ENCODE measurements around the gene ZFAND2B.

The ZFAND2B gene

DNA sequence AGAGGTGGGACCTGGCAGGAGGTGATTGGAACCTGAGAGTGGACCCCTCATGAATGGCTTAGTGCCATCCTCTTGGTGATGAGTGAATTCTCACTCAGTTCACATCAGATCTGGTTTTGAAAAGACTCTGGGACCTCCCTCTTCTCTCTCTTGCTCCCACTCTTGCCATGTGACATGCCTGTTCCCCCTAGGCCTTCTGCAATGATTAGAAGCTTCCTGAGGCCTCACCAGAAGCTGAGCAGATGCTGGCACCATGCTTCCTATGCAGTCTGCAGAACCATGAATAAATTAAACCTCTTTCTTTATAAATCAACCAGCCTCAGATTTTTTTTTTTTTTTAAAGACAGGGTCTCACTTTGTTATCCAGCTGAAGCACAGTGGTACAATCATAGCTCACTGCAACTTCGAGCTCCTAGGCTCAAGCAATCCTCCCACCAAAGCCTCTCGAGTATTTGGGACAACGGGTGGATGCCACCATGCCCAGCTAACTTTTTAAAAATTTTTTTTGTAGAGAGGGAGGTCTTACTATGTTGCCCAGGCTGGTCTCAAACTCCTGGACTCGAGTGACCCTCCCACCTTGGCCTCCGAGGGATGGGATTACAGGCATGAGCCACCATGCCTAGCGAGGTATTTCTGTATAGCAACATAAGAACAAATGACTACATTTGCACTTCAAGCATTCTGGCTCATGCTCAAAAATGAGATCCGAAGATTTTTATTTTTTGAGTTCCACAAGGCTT lies 2.0 kb upstream of the ZFAND2B start:
- DNase-seq (ENCODE audit: low spot score) = no peak

DNA sequence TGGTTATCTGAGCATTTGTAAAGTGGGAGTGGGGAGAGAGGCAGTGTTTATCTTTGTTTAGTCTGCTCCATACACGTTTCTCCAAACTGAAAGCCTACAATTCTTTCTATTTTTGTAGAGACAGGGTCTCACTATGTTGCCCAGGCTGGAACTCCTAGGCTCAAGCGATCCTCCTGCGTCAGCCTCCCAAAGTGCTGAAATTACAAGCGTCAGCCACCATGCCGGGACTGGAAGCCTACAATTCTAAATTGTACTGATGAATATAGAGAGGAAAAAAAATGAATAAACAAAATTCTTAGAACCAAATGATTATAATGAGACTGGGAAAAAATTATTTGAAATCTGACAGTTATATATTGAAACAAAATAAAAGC lies 1.4 kb upstream of the ZFAND2B start:
- no peak for DNase-seq (ENCODE audit: low spot score)

DNA sequence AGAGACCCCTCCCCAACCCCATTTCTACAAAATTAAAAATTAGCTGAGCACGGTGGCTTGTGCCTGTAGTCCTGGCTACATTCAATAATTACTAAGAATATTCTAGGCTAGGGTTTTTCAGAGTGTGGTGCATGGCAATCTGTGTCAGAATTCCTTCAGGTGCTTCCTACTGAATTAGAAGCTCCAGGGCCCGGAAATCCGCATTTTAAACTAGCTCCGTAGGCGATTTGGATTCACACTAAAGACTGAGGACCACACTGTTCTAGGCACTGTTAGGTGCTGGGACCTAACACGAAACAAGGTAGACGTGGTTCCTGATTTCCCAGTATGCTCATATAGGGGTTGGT lies 628 bp upstream of the ZFAND2B start:
- no peak for DNase-seq (ENCODE audit: low spot score)

DNA sequence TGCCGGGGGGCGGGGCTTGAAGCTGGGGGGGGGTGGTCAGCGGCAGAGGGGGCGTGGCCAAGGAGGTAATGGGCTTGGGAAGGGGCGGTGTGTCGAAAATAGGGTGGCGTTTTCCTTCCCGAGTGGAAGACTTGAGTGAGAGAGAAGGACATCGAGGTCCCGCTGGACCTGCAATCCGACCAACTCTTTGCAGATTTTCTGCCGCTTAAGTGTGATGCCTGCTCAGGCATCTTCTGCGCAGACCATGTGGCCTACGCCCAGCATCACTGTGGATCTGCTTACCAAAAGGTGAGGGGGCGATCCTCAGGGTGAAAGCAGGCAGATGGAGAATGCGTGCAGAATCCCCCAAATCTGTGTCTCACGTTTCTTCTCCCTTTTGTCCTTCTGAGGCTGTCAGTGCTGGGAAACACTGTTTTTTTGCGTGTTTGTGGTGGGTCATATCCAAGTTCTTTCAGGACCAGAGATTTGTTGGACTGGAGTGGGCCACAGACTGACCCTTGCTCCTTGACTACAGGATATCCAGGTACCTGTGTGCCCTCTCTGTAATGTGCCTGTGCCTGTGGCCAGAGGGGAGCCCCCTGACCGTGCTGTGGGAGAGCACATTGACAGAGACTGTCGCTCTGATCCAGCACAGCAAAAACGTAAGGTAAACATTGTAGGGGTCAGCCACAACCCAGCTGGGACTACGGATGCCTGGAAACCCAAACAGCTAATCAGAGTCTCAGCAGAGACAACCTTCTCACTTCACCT lies 727 bp downstream of the ZFAND2B start:
- no peak for DNase-seq (ENCODE audit: low spot score)

DNA sequence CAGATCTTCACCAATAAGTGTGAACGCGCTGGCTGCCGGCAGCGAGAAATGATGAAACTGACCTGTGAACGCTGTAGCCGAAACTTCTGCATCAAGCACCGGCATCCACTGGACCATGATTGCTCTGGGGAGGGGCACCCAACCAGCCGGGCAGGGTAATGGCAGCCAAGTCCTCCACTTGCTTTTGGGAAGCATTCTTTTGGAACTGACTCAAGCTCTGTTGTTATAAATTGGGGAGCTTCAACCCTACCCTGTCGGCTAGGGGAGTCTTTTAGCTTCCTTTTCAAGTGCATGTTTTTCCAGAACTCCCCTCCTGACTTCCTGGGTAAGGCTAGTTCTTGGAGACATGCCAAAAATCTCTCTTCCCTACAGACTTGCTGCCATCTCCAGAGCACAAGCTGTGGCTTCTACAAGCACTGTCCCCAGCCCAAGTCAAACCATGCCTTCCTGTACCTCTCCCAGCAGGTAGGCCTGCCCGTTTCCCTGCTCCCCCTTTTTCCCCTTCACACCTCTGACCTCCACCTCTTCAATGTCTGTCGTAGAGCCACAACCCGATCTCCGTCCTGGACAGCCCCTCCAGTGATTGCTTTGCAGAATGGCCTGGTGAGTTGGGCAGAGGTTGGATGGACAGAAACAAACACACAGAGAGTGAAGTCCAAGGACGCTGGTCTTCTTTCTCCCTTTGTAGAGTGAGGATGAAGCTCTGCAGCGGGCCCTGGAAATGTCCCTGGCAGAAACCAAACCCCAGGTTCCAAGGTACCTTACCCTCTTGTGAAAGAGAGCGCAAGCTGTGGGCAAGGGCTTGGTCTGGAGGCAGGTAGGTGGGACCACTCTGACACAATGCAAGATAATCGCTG lies 1.5 kb downstream of the ZFAND2B start:
- no peak for DNase-seq (ENCODE audit: low spot score)

DNA sequence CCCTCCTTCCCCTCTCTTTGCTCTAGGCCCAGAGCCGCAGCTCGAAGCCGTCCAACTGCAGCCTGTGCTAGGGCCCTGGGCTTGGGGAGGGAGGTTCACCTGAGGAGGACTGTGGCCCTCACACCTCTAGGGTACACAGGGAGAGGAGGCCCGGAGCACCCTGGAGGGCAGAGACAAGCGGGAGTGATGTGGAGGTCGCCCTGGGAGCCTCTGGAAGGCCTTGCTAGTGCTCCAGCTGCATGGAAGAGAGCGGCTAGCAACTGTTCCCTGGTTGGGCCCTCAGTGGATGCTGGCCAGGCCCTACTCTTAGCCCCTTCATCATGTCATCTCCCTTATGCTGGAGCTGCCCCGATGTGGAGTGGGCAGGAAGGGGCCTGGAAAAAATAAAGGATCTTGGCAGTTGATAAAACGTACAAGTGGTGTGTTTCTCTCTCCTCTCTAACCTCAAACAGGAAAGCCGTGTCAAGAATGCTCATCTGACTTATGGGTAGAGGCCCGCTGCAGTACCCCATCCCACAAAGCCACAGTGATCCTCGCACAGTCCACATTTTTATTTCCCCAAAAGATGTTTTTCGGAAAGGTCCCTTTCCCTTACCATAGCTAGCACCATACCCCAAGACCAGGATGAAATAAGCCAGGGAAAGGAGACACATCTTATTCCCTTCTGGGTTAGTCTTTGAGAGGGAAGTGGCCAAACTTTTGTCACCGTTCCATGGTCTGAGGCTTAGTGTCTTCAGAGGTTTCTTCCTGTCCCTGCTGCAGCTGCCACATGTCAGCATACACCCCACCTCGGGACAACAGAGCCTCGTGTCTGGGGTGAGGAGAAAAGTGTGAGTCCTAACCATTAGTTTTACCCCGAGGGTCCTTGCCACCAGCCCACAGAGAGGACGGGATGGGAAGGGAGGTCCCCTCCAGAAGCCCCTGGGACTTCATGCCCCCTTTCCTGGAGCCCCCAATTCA lies 2.9 kb downstream of the ZFAND2B start:
- DNase-seq (ENCODE audit: low spot score) = no peak

DNA sequence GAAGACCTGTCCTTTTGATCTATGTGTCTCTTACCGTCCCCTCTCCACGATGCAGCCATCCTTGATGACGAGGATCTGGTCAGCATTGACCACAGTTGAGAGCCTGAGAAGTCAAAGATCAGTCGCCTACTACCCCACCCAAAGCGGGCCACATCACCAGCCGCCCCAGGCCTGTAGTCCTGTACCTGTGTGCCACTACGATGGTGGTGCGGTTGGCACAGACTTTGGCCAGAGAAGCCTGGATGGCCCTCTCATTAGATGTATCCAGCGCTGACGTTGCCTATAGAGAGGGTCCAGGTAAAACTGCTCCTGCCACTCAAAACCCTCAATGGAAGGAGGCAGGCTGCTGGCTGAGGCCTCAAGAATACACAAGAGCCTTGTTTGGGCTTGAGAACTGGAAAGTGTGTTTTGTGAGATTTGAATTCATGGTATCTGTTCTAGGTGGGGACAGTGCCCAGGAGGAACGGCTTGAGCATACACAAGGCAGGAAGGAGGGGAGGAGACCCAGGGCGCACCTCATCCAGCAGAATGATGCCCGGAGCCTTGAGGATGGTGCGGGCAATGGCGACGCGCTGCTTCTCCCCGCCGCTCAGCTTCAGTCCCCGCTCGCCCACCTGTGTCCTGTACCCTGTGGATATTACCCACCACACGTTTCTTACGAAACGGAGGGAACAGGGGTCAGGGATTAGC lies 3.8 kb downstream of the ZFAND2B start:
- no peak for DNase-seq (ENCODE audit: low spot score)

DNA sequence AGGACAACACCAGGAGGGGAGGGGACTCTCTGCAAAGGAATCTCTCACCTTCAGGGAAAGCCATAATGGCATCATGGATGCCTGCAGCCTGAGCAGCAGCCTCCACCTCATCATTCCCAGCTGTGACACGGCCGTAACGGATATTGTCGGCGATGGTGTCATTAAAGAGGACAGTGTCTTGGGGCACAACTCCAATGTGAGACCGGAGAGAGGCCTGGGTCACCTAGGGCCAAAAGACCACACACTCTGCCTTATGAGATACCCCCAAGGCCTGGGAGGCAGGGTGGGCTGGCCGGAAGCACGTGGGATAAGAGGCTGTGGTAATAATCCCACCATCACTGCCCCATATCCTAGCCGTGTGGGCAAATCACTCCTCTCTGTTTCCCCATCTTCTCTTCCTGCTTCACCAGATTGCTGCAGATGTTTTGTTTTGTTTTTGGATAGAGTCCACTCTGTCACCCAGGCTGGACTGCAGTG lies 4.3 kb downstream of the ZFAND2B start:
- DNase-seq (ENCODE audit: low spot score) = no peak

DNA sequence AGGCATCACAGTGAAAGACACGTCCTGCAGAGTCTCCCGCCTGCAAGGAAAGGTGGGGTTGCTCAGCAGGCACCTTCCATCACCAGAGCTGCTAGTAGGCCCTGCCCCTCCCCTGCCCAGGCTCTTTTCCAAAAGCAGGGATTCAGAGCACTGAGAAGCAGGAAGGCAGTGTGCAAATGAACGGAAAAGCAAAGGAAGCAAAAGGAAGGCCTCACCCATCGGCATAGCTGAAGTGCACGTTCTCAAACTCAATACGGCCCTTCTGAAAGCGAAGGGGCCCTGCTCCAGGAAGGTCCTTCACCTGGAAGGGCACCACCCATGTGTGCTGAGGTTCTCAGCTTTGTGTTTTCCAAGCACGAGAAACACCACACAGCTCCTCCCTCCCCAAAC lies 6.4 kb downstream of the ZFAND2B start:
- no peak for DNase-seq (ENCODE audit: low spot score)

DNA sequence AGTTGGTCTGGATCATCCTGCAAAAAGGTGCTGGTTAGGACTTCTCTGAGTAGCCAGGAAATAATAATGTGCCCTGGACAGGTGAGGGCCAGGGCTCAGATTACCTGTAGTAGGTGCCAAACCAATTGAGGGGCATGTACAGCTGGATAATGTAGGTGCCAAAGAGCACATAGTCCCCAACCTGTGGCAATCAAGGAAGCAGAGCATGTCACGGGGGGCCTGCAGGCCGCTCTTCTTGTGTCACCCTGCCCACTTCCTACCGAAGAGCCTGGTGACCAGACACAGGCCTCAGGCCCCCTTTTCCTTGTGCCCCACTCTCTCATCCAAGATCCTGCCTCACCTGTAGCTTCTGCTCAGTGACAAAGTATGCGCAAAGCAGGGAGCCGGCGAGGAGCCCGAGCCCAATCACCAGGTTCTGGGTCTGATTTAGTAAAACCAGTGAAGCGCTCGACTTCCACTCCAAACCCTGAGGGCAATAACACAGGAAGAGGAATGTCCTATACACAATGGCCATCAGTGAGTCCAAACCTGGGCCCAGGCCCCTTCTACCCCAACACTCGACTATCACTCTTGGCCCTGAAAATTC lies 7.0 kb downstream of the ZFAND2B start:
- DNase-seq (ENCODE audit: low spot score) = no peak

DNA sequence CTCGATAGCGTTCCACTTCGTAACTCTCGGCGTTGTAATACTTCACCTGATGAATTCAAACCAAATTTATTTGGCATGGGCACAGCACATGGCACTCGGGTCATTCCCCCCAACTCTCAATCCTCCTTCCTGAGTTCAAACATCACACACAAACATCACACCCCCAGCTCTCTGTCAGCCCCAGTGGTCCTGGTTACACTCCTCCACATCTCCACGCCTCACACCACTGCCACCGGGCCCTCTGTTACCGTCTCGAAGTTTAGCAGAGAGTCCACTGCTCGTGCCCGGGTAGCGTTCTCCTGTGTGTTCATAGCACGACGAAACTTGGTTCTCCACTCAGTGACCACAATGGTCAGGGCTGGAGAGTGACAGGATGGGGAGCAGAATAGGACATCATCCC lies 7.6 kb downstream of the ZFAND2B start:
- no peak for DNase-seq (ENCODE audit: low spot score)

DNA sequence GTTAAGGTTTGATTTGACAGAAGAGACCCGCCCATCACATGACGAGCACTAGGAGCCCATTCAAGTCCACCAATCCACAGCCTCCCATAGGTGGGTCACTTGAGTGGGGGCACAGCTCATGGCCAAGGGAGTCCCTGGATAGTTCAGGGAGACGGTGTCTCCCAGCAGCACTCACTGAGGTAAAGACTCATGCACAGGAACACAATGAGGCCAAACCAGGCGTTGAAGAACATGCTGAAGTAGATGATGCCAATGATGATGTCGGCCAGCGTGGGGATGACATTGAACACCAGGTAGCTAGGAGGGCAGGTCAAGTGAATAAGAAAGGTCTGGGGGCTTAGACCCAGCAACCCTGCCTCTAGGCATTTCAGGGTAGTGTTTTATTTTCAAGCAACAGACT lies 8.2 kb downstream of the ZFAND2B start:
- DNase-seq (ENCODE audit: low spot score) = no peak

DNA sequence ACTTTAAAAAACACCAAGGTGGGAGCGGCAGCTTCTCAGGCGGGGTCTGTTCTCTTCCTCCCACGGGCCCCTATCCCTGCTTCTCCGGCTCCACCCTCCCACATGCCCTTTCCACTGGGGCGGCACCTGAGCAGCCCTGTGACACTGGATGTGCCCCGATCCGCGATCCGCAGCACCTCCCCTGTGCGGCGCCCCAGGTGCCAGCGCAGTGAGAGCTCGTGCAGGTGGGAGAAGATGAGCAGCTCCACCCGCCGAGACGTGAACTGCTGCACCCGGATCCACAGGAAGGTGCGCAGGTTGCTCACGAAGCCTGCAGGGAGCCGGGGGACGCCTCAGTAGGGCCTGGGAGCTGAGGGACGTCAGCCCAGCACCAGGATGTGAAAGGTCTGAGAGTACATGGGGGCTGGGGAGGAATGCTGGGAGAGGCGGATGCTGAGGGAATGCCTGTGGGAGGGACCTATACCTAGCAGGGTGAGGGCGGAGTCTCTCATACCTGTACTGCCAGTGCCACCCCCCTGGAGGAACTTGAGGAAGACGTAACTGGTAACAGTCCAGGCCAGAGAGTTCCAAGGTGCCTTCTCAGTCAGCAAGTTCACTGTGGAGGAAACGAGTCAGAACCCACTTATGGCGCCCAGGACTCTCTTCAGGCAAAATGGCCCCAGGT lies 9.4 kb downstream of the ZFAND2B start:
- no peak for DNase-seq (ENCODE audit: low spot score)

DNA sequence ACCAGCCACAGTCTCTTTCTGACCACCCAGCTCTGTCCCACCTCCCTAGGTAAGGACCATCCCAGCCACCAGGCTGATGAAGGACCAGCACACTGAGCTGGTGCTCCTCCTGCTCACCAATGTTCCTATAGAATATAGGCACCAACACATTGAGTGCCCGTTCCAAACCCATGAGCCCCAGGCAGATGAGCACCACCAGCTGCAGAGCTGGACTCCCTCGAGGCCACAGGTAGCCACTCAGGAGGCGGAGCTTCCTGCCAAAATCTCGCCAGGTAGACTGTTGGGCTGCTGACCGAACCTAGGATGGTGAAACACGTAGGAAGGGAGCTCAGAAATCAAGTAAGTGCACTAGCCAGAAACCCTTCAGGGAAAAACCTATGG lies 9.9 kb downstream of the ZFAND2B start:
- no peak for DNase-seq (ENCODE audit: low spot score)

DNA sequence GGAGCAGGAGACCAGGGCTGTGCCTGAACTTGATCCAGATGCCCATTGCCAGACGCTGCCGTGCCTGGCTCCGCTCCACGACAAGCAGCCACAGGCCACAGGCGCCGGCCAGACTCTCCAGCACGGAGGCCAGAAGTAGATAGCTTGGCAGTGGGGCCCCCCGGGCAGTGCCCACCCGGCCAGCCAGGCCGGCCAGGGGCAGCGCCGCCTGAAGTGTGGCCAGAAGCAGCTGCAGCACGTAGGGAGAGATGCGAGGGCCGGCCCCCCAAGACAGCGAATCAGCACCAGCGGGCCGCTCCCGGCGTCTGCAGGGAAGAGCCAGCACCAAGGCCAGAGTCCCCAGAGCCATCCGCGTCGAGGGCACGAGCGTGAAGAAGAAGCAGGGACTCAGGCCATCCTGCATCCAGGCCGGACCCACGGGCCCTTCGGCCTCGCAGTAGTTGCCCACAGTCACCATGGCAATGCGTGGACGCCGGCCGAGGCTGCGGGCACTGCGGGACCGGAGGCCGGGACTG lies 11.7 kb downstream of the ZFAND2B start:
- peak; percentile 55 for DNase-seq (ENCODE audit: low spot score)

DNA sequence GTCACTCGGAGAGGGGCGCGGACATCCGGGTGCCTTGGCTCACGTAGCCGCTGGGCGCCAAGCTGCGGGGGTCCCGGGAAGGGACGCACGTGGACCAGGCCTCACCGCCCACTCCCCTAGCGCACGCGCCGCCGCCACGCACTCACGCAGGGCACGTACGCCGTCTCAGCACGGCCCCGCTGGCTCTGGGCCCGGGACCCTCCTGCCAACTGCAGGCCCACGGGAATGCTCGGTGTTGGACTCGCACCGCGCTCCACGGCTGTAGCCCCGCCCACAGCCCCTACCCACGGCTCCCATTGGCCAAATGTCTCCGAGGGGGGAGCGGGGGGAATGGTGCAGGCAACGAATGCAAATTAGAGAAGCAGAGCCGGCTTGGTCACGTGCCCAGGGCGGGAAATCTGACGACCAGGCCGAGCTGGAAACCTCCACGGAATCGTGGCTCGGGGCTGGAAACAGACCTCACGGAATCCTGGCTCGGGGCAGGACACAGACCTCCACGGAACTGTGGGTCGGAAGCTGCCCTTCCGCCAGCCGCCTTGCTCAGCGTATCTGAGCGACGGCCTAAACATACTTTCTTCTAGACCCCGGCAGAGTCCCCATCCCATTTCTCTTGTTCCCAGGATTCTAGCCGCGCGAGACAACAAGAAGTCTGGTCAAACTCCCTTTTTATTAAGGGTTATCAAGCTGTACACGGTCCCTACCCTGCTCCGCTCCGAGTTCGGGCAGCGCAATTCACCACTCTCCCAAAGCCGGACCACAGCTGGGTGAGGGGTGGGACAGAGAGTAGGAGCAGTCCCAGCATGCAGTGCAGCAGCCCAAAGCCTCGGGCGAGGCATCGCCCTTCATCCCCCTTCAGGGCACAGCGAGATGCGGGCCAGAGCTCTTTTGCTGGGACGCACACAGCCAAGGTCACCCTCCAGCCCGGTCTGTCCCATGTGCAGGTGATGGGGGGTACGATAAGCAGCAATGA lies 12.4 kb downstream of the ZFAND2B start, which contains the start of gene ABCB6:
Gene ABCB6, minus strand, starts transcription at position 227 of the 970 bp plus-strand sequence. CDS start 285 bp downstream, outside the sequence.
- peak; percentile 94 for DNase-seq (ENCODE audit: low spot score)

DNA sequence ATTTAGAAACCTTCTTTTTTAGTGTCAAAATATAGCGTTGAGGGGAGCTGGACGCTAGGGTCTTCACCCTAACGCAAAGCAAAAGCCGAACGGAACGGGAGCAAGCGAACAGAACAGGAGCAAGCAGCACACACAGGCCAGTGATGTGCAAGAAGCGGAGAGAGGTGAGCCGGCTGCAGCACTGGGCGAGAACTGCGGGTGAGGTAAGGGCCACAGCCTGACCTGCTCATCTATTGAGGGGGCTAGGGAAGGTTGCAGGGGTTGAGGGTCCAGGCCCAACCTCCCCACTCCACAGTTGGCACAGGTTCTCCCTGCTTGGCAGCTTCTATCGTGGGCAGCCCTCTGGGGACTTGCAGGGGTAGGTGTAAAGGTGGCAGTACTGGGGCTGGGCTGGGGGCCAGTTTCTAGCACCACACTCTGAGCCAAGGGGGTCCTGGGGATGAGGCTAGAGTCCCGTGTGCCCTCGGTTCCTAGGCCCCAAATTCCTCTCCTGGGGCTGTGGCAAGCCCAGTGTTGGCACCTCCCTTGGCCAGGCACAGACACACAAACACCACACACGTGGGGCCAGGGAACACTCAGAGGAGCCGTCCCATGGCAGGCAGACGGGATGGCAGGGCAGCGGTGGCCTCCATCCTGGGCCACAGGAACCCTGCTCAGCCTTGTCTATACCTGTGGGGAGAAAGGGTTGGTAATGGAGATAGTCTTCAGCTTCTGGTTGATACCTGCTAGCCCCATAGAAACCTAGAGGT lies 13.4 kb downstream of the ZFAND2B start:
- DNase-seq (ENCODE audit: low spot score) = no peak

Data from COLO829 (cell line).